Activated CD4-positive, CD25-positive, alpha-beta regulatory T cell treated with anti-CD3 and anti-CD28 coated beads, Interleukin-2, amount 50 U/mL, for 72 hours (primary cell): ENCODE data around the gene SUGCT.
"Not testable (repeated sequence)": the region's sequence is repeated elsewhere in the genome, so short reads cannot be mapped to it uniquely, and the experiment has no call there.

Source experiments
- DNase-seq: peaks from one replicate; pipeline ENCODE4 v3.0.0; 2021

The SUGCT gene

GRCh38 chr7:40268810-40269209 lies 134.0 kb downstream of the SUGCT start:
- not testable (repeated sequence) for DNase-seq

DNA sequence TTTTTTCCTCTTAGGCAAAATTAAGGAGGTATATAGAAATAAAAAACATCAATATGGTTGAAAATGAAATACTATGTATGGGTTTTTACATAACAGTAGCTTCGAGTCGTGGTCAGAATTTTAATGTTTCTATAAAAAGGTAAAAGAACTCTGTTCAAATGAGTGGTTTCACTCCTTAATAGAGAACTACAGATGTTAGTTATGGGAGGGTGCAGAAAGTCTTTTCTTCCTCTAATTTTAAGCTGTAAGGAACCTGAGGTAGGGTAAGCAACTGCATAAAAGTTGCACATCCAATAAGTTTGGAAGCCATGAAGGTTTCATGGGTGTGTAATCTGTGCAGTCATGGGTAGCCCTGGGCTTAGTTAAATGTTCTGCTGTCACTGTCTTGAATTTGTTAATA lies 141.3 kb downstream of the SUGCT start:
- no peak for DNase-seq

DNA sequence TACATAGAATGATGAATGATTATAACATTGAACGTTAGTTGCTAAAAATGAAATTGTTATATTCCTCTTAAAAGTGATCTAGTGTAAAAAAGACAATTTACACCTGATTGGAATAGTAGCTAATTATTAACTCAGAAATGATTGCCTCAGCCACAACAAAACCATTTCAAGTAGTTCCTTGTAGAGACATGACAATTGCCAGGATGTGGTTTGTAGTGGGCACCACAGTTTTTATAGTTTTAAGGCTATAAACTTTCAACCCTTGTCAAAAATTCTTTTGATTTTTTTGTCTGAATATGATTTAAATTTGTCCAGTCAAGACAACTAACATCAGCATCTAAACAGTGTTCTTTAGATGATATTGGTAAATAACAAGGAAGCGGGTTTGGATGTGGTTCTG lies 145.2 kb downstream of the SUGCT start:
- no peak for DNase-seq

GRCh38 chr7:40282858-40283257 lies 148.1 kb downstream of the SUGCT start:
- no peak for DNase-seq

DNA sequence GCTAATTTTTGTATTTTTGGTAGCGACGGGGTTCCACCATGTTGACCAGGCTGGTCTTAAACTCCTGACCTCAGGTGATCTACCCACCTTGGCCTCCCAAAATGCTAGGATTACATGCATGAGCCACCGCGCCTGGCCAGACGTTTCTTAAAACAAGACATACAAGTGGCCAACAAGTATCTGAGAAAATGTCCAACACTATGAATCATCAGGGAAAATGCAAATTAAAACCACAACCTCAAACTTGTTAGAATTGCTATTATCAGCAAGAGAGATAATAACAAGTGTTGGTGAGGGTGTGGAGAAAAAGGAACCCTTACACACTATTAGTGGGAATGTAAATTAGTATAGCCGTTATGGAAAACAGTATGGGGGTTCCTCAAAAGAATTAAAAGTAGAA lies 148.6 kb downstream of the SUGCT start:
- DNase-seq: no peak

DNA sequence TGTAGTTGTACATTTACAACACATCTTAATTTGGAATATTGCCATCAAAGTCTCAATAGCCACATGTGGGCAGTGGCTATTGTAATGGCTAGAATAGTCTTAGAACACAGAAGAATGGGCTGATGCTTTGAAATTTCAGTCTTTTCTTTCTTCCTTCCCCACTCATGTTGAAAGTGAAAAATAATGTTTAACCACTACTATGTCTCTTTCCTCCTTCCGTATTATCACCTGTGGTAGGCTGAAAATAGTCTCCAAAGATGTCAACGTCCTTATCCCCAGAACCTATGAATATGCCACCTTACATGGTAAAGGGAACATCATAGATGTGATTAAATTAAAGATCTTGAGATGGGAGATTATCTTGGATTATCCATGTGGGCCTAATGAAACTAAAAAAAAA lies 154.0 kb downstream of the SUGCT start:
- DNase-seq: no peak

- no peak for DNase-seq
Measured at GRCh38 chr7:40297741-40298311, 163.0 kb downstream of the SUGCT start.

- no peak for DNase-seq
Measured at GRCh38 chr7:40298421-40298820, 163.6 kb downstream of the SUGCT start.

- no peak for DNase-seq
Measured at GRCh38 chr7:40299097-40299496, 164.3 kb downstream of the SUGCT start.

DNA sequence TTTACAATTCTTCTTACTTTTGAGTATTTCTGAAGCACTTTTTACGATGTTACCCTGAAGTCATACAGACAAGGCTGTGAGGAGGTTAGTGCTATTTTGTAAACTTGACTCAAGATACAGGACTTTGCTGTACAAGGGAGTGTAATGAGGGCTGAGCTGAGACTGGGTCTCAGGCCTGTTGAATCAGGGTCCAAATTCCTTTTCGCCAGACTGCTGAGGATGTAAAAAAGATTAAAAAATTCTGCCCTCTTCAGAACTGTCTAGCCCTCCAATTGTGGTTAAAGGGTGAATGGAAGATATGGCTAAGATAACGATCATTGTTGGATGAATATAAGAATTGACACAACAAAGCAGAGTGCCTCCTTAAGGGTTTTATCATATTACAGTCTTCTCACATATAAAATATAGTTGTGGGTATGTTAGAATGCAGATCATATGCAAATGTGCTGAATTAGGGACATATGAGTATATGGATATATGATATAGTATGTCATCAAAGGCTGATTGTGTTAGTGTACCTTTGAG lies 165.4 kb downstream of the SUGCT start:
- no peak for DNase-seq

DNA sequence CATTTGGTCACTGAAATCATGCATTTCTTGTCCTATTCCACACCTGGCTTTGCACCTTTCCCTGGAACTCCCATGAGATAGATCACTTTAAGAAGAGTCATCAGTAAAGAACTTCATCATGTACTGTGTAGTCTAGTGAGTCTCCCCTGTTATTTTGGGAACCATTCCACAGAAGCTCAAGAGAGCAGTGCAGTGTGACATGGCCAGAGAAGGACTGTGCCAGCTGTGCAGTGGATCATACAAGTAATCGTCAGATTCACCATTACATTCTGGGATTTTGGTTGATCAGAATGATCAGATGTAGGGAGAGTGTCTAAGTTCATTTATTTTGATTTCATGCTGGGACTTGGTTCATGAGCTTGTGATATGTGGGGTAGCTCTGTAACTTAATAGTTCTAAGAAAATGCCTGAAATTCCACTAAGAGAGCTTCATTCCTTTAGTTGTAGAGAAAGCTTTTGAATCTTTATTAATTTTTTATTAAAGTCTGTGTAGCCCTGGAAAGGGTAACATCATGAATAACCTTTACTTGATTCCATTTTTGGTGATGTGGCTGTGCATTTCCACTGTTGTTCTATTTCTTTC lies 166.8 kb downstream of the SUGCT start:
- DNase-seq: no peak

GRCh38 chr7:40303996-40304395 lies 169.2 kb downstream of the SUGCT start:
- no peak for DNase-seq

DNA sequence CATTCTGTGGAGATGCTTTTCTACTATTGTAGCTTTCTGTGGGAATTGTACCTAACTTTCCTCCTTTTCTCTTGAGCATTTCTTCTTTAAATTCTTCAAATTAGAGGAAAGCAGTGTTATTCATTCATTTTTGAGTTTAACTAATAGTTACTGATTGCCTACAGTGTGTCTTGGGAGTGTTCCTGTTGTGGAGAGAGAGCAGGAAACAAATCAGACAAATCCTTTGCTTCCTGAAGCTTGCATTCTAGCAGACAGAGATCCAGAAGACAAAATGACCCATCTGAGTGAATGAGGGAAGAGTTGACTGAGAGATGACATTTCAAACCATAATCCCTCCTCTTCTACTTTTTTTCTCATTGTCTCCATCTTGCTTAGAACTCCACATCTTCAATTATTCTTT lies 170.4 kb downstream of the SUGCT start:
- no peak for DNase-seq

DNA sequence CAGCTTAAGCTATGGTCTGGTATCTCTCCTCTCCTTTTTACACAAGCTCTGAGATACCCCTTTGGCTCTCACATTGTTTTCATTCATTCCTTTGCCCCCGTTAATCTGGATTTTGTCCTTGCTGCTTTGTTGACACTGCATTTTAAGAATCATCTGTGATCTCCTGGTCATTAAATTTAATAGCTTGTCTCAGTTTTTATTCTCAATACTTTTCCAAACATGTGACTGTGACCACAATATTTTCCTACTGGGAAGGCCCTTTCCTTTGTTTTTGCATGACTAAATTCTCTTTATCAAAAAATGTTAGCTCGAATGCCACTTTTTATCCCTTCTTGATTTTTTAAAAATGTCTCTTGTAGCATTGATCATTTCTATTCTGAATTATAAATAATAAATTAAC lies 171.2 kb downstream of the SUGCT start:
- no peak for DNase-seq

DNA sequence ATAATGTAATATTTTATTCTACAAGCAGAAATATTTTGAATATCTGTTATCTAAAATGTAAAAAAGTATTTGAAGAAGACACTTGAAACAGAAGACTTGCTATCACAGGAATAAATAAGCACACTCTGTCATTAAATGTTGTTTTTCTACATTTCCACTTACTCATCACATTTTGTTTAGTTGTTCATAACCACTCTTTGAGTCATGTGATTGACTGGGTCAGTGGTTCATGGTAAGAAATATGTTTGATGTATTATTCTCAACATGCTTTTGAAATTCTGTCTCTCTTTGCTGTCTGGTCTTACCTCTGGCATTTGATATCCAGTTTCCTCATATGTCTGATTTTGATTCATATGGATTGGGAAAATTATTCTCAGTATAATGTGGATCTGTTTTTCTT lies 171.8 kb downstream of the SUGCT start:
- no peak for DNase-seq

DNA sequence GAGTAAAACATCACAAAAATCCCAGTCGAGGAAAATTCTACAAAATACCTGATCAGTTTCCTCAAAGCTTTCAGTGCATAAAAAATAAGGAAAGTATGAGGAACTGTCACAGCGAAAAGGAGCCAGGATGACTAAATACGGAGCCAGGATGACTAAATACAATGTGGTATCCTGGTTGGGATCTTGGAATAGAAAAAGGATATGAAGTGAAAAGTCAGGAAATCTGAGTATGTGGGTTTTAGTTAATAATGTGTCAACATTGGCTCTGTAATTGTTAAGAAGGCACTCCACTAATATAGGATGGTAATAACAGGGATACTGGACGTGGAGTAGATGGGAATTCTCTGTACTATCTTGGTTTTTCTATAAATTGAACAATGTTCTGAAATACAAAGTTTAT lies 175.5 kb downstream of the SUGCT start:
- no peak for DNase-seq

DNA sequence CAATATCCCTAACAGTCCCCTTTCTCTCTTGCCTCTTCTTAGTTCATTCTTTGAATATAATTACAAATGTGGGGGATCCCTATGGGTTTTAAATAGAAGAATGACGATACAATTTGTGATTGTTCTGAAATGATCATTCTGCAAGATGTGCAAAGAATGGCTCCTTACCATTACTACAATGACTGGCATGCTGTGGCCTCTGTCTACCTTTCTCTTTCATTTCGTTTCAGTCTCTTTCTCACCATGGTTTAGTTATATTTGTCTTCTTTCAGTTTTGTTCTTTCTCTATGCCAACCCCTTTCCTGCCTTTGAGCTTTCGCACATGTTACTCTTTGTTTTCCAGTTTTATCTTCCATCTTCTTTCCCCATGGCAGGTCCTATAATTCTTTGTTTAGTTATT lies 176.5 kb downstream of the SUGCT start:
- DNase-seq: no peak

DNA sequence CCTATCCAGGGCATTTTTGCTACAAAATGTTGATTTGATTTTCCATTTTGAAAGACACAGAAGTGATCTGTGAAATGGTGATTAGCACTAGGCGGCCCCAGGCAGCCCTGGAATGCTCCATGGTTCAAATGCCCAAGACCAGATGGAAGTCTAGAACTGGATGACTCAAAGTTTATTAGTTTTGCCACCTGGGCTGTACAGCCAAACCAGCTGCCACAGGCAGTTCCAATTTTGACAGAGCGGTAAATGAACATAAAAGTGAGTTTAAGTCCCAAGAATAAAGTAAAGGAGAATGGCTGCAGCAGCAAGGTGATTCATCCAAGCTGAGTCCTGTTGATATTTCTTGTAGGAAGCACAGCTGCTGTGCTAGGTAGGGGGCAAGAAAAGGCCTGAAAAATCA lies 180.5 kb downstream of the SUGCT start:
- no peak for DNase-seq

DNA sequence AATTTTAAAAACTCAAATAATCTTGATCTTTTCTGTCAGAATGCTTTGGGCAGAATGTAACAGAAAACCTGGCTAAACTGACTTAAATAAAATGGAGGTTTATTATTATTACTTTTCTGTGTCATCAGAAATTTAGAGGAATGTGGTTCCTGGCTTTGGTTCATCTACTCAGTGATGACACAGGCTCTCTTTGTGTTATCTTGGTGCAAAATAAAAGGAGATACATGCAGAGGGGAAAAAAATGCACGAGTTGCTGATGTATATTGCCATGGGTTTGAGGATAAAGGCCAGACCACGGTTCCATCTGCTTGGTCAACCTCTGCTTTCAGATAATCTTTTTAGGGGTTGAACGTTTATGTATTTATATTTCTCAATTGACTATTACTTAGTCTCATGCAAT lies 181.4 kb downstream of the SUGCT start:
- no peak for DNase-seq

GRCh38 chr7:40324914-40325313 lies 190.1 kb downstream of the SUGCT start:
- DNase-seq: no peak

DNA sequence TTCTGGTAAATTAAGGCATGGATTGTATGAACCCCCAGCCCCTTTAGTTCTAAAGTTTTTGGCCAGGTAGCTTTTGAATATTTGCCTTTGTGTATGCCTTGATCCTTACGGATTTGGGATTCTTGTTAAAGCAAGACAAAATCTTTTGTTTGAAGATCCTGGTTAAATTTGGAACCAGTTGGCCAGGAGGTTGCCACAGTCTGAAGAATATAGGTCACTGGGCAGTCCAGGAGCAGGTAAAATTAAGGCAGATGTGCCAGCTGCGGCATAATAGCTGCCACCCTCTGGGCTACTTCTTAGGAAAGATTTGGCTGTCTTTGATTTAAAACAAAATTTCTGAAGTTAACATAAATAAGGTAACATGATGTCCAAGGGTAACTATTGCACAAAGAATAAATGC lies 192.3 kb downstream of the SUGCT start:
- DNase-seq: no peak

DNA sequence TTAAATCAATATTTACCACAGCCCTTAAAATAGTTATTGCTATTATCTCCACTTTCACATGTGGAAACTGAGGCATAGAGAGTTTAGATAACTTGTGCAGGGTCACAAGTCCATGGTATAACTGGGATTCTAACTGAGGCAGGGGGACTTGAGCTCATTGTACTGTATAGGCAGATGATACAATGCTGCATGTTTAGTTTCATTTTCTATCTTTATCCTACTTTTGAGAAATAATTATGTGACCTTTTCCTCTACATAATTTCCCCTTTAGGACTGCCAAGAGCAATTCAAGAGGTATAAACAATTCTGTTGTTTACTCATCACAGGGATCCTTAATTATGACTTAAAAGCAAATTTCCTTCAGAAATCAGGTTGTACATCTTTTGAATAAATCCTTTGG lies 193.1 kb downstream of the SUGCT start:
- no peak for DNase-seq

GRCh38 chr7:40329601-40330153 lies 194.9 kb downstream of the SUGCT start:
- DNase-seq: no peak

- DNase-seq: no peak
Measured at GRCh38 chr7:40330408-40330807, 195.6 kb downstream of the SUGCT start.

- no peak for DNase-seq
Measured at GRCh38 chr7:40331915-40332314, 197.1 kb downstream of the SUGCT start.
